Suppressor macrophage (primary cell): ENCODE data around the gene SSBP3.
A peak's percentile ranks its signal among the peaks of the same experiment; 100 is the strongest.
"Not testable (repeated sequence)": the region's sequence is repeated elsewhere in the genome, so short reads cannot be mapped to it uniquely, and the experiment has no call there.

Source experiments
- DNase-seq, 4 experiments: peaks; one replicate each; pipeline ENCODE4 v3.0.0-alpha.2; 2020 to 2022

The SSBP3 gene

DNA sequence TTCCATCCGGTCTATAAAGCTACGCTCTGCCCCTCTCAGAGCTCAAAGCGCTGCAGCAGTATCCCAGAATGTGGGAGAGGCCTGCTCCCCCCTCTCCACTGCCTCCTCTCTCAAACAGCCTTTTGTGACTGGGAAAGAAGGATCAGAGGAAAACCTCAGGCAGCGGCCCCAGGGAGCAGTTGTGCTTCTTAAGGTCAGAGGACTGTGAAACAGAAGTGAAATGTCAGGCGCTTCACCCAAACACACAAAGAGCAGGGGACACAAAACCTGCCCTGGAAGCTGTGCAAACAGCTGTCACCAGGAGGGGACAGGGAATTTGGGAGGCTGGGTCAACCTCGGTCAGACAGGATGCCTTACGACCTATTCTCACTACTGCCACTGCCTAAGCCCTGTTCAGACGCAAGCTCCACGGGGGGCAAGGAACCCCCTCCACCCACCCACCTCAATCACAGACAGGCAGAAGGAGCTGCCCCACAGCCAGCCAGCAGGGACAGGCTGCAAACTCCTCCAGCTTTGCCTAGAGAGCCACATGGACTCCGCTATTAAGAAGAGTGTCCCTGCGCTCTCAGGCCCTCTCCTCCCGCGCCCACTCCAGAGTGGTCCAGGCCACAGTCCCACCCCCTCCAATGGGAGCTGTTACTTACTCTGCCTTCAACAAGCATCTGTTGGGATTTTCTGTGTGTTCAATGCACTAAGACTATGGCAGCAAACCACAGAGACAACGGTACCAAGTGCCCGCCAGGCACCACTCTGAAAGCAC, 14.6 kb downstream of the SSBP3 start:
- DNase-seq, result no peak

DNA sequence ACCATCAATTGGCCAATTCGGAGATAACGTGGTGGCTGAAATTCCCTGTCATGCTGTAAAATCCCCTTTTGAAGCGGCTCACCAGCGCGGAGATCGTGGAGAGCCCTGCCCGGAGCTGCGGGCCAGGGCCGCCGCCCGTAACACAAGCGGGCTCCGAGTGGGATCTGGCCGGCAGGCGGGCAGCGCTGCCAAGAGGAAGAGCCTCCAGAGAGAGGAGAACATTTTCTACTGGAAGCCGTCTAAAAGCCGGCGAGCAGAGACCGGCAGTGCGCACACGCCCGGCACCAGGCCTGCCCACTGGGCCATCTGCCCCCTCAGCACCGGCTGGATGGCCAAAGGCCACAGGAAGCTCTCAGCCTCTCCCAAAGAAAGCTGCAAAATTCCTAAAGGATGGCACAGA, 15.5 kb downstream of the SSBP3 start:
- DNase-seq, result no peak

DNA sequence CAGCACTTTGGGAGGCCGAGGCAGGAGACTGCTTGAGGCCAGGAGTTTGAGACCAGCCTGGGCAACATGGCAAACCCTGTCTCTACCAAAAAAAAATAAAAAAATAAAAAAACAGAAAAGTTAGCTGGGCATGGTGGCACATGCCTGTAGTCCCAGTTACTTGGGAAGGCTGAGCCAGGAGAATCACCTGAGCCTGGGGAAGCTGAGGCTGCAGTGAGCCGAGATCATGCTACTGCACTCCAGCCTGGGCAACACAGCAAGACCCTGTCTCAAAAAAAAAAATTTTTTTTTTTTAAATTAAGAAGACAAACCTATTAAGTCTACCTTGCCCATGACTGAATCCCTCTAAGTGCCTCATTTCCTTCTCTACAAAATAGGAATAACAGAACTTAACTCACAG, 16.6 kb downstream of the SSBP3 start:
- not testable (repeated sequence) for DNase-seq

DNA sequence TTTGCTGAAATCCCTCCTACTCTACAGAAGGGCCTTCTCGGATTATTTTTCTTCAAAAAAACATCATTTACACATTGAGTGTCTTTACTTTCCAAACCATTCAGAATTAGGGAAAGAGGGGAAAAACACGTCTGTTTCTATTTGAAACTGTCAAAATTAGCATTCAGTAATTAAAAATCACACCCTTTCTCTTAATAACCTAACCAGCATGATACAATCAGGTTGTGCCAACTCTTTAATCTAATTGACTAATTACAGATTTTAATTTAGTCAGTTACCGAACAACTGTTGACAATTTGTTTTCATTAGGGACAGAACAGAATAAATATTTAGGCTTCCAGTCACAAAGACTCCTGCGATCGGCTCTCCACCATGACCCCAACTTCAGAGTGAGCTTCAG, 18.8 kb downstream of the SSBP3 start:
- no peak for DNase-seq

DNA sequence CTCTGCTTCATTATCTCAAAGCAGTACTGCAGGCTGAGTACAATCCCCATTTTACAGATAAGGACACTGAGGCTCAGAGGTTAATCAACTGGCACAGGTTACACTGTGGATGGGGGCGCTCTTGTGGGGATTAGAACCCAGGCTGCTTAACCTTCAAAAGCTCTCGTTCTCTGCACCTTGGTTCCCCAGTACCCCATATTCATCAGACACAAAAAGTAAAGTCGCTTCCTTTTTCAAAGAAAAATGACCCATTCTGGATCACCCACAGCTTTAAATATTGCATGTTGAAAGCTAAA, 20.5 kb downstream of the SSBP3 start:
- DNase-seq, result no peak

DNA sequence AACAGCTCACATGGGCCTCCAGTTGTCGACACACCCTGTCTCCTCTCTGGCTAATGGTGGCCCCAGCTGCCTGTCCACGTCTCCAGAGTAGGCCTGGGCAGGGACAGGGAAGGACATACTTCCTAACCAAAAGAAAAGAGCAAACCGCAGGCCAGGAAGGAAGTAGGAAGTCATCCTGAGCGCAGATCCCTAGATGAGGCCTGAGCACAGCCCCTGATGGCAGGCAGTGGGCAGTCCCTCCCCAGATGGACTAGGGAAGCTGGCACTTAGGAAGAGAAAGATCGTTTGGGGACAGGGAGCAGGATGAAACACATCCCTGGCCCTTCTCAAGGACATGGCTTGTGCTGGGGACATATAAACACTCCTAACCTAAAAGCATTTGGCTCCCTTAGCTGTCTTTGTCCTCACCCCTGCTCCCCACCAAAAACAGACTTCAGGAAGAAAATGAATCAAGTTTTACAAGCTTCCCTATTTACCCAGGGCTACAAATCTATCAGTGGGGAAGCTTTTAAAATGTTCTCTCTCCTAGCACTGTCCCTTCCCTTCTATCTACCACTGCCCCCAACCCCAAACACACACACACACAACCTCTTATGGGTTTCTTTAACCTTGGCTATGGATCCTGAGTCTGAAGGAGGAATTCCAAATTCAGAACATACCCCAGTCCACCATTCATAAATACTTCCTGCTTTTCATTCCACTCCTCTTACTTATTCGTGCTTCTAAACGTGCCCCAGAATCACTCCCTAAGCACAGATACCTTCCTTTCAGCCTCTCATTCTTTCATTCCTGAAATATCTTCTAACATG, 21.1 kb downstream of the SSBP3 start:
- peak; percentile 20 to 43 (median 40) for DNase-seq

DNA sequence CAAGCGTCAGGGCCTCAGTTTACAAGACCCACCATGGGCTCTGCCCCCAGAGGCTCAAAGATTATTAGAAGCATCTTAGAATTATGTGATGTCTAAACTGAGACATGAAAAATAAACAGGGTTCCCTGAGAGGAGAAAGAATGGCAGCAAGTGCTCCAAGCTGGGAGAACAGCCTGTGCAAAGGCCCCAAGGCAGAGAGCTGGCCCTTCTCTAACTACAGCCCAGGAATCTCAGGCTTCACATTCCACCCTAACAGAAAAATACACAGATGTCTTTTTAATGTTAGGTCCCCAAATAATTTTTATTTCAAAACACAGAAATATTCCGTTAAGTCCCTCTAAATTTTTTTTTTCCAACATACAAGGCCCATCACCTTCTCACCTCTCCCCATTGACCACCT, 21.7 kb downstream of the SSBP3 start:
- DNase-seq, result no peak

DNA sequence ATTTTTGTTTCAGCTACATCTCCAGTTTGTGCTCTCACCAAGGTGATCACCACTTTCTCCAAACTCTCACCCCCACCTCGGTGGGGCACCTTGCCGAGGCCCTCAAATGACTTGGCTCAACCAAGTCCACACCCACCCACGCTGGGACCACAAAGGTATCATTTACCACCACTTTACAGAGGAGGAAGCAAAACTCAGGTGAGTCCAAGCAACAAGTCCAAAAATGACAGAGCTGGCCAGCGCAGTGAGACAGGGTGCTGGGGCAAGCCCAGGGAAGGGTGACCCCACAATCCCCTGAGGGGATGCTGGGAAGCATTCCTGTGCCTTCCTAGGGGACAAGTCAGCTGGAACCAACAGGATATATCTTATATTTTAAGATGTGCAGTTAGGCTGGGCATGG, 24.7 kb downstream of the SSBP3 start:
- DNase-seq, result no peak

DNA sequence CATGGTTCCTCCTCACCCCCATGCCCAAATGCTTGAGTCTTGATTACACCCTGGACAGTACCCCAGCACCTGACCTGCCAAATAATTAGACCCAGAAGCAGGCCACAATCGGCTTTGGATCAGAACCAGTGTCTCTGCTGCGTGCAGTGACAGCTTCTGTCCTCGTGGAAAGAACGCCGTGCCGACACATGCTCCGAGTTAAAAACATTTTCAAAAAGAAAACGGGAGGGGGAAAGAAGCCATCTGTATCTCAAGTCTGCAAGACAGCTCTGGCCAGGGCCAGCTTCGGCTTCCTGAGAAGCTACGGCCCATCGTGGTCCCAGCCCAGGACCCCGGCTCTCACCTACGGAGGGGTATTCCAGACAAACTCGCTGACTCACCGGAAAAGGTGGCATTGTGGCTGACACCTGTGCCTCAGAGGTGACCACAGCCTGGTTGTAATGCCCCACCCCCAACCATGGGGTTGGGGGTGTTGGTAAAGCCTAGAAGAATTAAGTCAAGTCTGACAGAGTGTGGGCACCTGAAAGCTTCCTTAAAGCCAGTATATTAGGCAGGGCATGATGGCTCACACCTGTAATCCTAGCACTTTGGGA, 25.8 kb downstream of the SSBP3 start:
- no peak for DNase-seq

DNA sequence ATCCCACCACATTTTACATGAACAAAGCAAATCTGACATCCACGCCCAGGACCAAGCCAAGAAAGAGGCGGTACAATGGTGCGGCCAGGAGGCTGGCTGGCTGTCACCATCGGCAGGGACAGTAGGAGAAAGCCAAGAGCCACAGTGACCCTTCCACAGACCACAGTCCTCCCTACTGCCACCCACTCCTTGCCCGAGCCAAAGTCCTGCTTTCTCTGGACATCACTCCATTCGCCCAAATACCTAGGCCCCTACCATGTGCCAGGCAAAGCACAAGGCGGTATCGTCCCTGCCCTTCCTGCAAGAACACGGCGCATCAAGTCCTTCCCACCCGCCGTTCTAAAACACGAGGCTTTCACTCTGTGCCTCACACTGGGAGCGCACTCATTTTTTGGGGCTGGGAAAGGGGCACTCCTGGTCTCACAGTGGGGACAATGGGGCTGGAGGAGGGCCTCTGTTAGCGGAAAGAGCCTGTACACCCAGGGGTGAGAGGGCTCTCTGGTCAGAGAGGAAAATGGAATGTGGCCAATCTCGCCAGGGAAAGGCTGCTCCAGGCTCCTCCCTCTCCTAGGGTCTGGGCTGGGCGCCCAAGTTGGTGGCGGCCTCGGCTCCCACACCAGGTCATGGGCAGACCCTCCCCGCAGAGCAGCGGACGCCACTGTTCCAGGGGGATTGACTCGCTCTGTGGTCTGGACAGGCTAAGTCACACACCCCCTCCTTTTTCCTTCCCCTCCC, 26.5 kb downstream of the SSBP3 start:
- no peak for DNase-seq

DNA sequence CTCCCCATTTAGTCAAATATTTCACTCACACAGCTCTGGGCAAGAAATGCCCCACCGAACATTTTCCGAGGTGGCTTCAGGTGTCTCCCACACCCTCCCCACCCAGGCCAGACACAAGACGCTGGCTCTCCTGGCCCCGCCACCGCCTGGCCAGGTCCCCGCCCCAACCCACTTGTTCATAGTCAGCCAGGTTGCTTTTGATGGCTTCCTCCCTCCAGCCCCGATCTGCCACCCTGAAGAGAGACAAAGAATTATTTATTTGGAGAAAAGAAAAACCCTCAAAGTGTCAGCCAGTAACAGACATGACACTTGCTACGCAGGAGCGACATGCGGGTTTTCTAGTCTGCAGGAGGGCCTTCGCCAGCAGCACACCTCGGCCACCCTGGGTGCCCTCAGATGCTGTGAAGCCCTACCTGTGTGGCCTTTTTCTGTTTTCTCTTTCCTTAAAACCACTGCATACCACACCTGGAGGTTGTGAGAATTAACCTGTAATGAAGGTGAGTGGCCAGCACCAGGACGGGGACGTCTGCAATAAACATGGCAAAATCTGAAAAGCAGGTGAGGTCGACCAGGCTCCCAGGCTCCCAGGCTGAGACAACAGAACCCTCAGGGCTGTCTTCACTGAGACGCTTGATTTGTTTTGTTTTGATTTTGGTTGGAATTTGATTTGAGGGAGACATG, 27.2 kb downstream of the SSBP3 start:
- DNase-seq, result no peak

DNA sequence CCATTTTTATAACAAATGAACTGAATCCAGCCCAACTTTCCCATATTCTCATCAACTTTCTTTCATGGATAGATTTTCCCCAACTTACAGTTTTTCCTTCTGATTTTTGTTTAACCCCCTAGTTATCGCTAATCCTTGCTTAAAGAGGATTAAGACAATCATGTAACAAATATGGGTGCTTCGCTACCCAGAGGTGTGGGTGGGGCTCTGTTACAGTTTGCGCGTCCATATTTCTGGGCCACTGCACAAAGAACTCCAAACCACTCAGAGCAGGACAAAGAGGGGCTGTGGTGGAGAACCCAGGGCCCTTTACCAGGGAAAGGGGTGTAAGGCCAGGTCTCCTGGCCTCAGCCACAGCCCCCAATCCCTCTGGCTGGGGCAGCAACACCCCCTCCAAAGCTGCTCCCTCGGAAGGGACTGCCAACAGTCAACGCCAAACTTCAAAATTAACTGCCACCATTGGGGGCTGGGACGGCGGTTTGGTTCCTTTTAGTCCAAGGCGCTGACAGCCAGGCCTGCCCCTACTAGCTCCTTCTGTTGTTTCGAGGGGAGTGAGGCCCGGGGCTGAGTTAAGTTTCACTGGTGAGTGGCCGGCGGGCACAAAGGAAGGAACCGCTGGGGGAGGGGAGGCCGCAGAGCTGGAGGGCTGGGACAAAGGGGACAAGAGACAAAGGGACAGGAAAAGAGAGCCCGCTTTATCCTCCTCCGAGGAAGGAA, 27.9 kb downstream of the SSBP3 start:
- peak in 2 of 4 experiments; percentile 21 to 24 for DNase-seq

DNA sequence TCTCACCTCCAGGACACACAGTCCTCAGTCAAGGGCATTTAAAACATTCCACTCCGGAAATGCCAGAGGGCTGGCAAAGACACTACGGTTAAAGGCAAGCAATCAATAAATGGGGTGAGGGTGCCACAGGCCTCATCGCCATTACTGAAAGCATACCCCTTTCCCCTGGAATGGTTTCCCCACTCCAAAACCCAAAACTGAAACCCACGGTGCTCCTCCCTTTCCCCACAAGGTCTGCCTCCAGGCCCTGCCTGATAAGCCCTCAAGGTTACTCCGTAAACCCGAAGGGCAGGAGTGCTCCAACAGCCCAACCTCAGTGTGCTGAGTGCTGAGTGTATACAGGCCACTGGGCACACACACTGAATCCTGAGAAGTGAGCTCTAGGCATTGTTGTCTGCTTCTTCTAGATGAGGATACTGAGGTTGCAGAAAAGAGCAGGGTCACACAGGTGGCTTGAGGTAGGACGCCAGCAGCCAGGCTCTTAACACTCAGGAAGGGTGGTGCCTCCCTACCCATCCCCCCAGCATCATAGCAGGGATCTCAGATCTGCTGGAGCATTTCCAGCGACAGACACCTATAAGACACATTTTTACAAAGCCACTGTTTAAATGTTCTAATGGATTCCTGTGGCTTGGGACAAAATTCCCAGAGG, 29.0 kb downstream of the SSBP3 start:
- DNase-seq, result no peak

DNA sequence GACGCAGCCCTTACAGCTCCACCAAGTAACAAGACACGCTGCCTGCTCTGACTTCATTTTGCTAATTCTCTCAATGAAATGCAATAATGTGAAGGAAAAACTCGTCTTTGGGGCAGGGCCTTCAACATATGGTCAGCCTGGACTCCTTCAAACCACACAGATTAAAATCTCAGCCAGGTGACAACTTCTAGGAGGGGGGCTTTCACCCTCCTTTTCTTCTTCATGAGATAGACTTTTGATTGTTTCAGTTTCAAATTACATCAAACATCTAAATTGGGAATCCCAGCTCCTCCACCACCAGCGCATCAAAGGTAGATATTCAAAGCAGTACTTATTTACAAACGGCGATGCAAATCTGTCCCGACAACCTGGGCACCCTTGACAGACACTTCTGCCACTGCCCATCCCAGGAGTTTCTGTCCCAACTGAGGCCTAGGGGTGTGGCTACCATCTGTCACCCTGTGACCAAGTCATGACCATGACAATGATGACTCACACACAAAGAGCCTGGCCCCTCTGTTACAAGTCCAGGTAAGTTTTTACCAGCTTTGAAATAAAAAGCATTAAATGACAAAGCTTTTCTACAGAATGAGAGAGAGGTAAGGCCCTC, 29.7 kb downstream of the SSBP3 start:
- DNase-seq, result peak in 1 of 4 experiments; percentile 14

DNA sequence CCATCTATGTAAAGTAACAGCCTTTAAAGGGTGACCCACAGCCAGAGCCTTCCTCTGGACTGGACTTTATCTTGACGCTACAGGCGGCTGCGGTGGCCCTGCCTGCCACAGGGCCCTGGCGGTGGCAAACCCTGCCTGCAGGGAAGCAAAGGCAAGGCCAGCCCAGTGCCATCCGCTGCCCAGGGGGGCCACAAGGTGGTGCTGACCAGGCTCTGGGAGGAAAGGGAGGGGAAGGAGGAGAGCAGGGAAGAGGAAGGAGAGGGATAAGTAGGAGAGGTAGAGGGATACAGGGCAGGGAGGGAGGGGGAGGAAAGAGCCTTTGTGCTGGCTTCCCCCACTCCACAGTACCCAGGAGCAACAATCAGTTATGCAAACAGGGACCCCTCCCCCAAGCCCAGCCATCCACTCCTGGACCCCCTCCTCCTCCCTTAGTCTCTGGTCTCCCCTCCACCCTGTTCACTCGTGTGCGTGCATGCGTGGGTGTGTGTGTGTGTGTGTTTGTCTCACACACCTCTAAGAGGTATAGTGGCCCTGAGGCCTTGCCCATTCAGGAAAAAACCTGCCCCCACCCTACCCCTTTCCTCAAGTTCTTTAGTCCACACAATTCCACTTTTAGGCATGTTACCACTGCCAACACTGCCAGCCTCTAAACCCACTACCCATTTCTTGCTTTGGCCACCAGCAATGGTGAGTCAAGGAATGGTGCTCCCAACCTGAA, 30.3 kb downstream of the SSBP3 start:
- no peak for DNase-seq

DNA sequence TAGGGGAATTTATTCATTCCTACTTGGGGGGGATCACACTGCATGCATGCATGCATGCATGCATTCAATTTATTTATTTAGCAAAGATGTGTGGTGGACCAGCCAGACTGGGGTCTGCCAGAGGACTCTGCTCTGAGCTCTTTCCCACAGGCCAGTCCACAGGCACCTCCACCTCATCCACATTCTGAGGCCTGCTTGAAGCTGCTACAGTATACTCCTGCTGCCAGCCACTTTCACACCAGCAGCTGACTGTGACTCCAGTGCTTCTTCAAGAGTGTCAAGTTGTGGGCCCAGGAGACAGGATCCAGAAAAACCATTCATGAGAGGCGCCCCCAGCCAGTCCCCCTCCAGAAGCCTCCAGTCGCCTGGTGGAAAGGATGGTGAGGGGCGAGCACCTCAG, 30.9 kb downstream of the SSBP3 start:
- DNase-seq, result no peak

DNA sequence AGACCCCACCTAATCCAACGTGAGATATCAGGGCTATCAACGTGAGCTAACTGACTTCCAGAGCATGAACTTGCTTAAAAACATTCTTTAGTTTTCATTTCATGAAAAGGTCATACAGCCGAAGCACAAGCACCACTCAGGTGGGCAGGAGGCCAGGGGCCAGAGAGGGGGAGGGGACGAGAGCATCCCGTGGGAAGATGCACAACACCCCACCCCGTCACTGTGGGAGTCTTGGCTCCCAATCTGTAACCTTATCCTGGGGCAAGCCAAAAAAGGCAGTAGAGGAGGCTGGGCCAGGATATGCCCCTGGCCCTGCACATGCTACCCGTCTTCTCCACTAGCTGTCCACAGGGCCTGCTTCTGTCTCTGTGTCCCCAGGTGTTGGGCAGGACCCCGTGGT, 31.4 kb downstream of the SSBP3 start:
- DNase-seq, result no peak

DNA sequence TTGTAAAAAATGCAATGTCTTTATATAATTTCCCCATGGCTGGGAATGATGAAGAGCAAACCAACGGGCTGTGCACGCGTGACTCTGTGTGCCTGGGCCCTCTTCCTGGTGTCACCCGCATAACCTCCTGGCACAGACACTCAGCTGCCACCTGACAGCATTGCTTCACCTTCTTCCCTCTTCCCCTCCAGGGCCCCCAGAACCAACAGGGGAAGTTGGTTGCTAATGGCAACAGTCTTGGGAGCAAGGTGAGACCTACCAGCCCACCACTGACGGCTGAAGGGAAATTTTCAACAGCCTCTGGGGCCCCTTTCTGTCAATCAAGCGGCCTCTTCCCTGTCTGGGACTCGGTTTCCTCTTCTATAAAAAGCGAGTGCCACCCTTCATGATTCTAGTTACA, 33.2 kb downstream of the SSBP3 start:
- peak; percentile 46 to 79 (median 68) for DNase-seq

DNA sequence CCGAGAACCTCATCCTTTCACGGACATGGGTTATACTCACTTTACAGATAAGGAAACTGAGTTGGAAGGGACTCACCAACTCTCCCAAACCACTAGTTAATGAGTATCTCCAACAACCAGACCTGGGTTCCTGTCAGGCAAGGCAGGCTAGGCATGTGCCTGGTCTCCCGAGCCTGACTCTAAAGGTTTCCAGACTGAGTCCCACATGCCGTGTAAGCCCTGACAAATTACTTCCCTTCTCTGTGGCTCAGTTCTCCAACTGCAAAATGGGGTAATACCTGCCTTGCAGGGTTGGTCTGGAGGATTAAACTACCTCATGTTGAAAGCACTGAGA, 34.3 kb downstream of the SSBP3 start:
- peak; percentile 16 to 53 (median 48) for DNase-seq
